HG03280 (cell line): ENCODE results near the gene SYNDIG1.

Experiments
- ATAC-seq: cut with Tn5 transposase; IDR thresholded peaks from one replicate; pipeline ENCODE4 v1.9.1; 2021; ENCODE audit warnings: mild to moderate bottlenecking, moderate library complexity; ENCODE audit not compliant: unreplicated experiment

Gene SYNDIG1

GRCh38 chr20:24470746-24471582, 1.5 kb downstream of the SYNDIG1 start:
- no peak for ATAC-seq

- ATAC-seq, result no peak
Measured at GRCh38 chr20:24472426-24472825, 3.0 kb downstream of the SYNDIG1 start.

- no peak for ATAC-seq
Measured at GRCh38 chr20:24473435-24474223, 4.2 kb downstream of the SYNDIG1 start.

GRCh38 chr20:24477831-24478547, 8.6 kb downstream of the SYNDIG1 start:
- no peak for ATAC-seq

GRCh38 chr20:24478584-24478983, 9.2 kb downstream of the SYNDIG1 start:
- no peak for ATAC-seq

GRCh38 chr20:24479106-24479505, 9.7 kb downstream of the SYNDIG1 start:
- ATAC-seq, result no peak

GRCh38 chr20:24479595-24479994, 10.2 kb downstream of the SYNDIG1 start:
- ATAC-seq, result no peak

GRCh38 chr20:24480509-24480908, 11.1 kb downstream of the SYNDIG1 start:
- no peak for ATAC-seq

- ATAC-seq, result no peak
Measured at GRCh38 chr20:24481173-24481572, 11.7 kb downstream of the SYNDIG1 start.

GRCh38 chr20:24483435-24484080, 14.1 kb downstream of the SYNDIG1 start:
- ATAC-seq, result no peak

GRCh38 chr20:24484081-24484450, 14.6 kb downstream of the SYNDIG1 start:
- ATAC-seq, result no peak

GRCh38 chr20:24485981-24486380, 16.6 kb downstream of the SYNDIG1 start:
- no peak for ATAC-seq

GRCh38 chr20:24487240-24487639, 17.8 kb downstream of the SYNDIG1 start:
- ATAC-seq, result no peak

- ATAC-seq, result no peak
Measured at GRCh38 chr20:24487648-24488047, 18.2 kb downstream of the SYNDIG1 start.

GRCh38 chr20:24488064-24488799, 18.8 kb downstream of the SYNDIG1 start:
- no peak for ATAC-seq

GRCh38 chr20:24488800-24489175, 19.4 kb downstream of the SYNDIG1 start:
- no peak for ATAC-seq

GRCh38 chr20:24489193-24489592, 19.8 kb downstream of the SYNDIG1 start:
- no peak for ATAC-seq

- ATAC-seq, result no peak
Measured at GRCh38 chr20:24489631-24490260, 20.3 kb downstream of the SYNDIG1 start.

- no peak for ATAC-seq
Measured at GRCh38 chr20:24490598-24490997, 21.2 kb downstream of the SYNDIG1 start.
